ENCODE measurements around the gene CPSF3. TPM values are rescaled to one million over a fixed set of nuclear protein-coding genes. Genes with fewer than 3 reads are reported as not detected.

CPSF3 gene
- total and polyA plus RNA-seq, 2 of the 8 experiments (the other 6 are each of a cell fraction or from before 2014, with no cell fraction given), result 44.5 to 93.3 TPM

DNA sequence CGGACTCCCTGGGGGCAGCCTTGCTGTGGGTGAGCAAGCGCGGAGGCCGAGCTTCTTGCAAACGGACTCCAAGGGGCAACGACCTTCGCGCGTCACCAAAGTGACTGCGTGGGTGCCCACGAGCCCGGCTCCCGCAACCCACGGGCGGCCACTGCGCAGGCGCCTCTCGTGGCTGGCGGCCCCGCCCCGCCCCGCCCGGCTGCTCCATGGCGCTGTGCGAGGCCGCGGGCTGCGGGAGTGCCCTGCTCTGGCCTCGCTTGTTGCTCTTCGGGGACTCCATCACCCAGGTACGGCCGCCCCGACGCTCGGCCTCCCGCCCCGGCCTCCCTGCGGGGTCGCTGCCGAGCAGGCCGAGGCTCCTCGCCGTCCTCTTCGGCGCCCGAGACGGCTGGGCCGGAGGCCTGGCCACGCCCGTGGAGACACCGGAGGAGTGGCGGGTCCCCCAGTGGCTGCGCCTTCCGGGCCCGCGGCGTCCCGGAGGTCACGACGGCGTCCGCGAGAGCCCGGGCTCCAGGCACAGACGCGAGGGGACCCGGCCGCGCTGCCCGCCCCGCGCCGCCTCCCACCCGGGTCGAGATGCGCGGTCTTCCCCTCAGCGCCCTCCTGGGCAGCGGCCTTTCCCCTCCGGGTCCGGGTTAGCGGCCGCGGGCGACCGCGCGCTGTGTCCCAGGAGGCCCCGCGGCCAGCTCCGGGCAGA is 51.1 kb downstream of the CPSF3 start, which contains the start of gene IAH1:
IAH1 (plus strand) TSS at position 191 of the 697 bp plus-strand sequence; CDS start at position 207, 16 bp downstream.
- H3K56ac ChIP-seq (replicated peaks; ENCODE audit: insufficient read length, low read depth, low read length), result no peak within 1 kb of the TSS
- H2BK120ac ChIP-seq (replicated peaks; ENCODE audit: low read depth, low read length), result no peak within 1 kb of the TSS
- WGBS, 2 experiments (ENCODE audit: extremely low coverage in 1 of 2, insufficient coverage in 1 of 2, insufficient read length in 1 of 2, insufficient replicate concordance in 2 of 2, low coverage in 1 of 2, low lambda C conversion rate in 2 of 2, missing lambda C conversion rate in 1 of 2), result 47% methylated on average over 55 of the region's 91 CpGs; no CpG with 5 or more reads in 1 of the 2 experiments
- H4K8ac ChIP-seq (ENCODE audit: extremely low read depth, insufficient read depth, low read length), result peak within 1 kb of the TSS; percentile 28
- TF ChIP-seq PHF8 (conservative IDR thresholded peaks at IDR 0.05; ENCODE audit: low read depth, low read length) (0 out of 2 replicates have a peak, but pooled peaks have one; percentile 16), CHD2 (IDR thresholded peaks at IDR 0.05; ENCODE audit: low read length) (no peak), KDM4A (IDR thresholded peaks at IDR 0.05; ENCODE audit: low read depth, low read length, severe bottlenecking) (peak; percentile 15)
- peak within 1 kb of the TSS; percentile 60; the same call in 1 of the 2 replicates for H2BK12ac ChIP-seq (ENCODE audit: low read depth, low read length)
- H2BK20ac ChIP-seq (ENCODE audit: low read length), result no peak within 1 kb of the TSS
- ChIA-PET POLR2A (ENCODE audit: partially characterized antibody) (interaction anchor here (0.8 to 2.9 kb wide), 4 partner anchors 8 to 156 kb away, joined by 3 to 12 read pairs (median 6); partner anchors contain the start of genes ADAM17 and YWHAQ), CTCF (ENCODE audit: partially characterized antibody) (interaction anchor here (0.9 to 1.7 kb wide), 2 partner anchors 295 to 331 kb away, joined by 5 to 6 read pairs; no protein-coding TSS in a partner anchor)
- H3K4me2 ChIP-seq (ENCODE audit: insufficient read depth in 1 of 2, low read depth in 2 of 2, low read length in 2 of 2), result peak within 1 kb of the TSS; percentile 55 to 65
- H3K14ac ChIP-seq (ENCODE audit: insufficient read length), result no peak within 1 kb of the TSS
- H3K79me2 ChIP-seq (ENCODE audit: control insufficient read depth in 1 of 2, insufficient read depth in 2 of 2, low read length in 2 of 2), result no peaks in the 10 kb centered on the region
- no peak within 1 kb of the TSS for H3K27ac ChIP-seq (ENCODE audit: low read depth, low read length)
- H3K9ac ChIP-seq (replicated peaks in 1 of 4; ENCODE audit: extremely low read depth in 1 of 4, low read depth in 3 of 4, low read length in 3 of 4), result peak within 1 kb of the TSS in 3 of 4 experiments; percentile 25 to 67 (median 48); a peak in 5 of 7 replicates
- H3K9me3 ChIP-seq (ENCODE audit: insufficient read depth in 2 of 2, low read depth in 1 of 2, low read length in 1 of 2), result peaks cover 5% of the 10 kb centered on the region in 2 experiments; a peak in 3 of 4 replicates
- H3K4me1 ChIP-seq (replicated peaks in 1 of 4; ENCODE audit: control insufficient read depth in 3 of 4, insufficient read depth in 4 of 4, low read length in 3 of 4), result peaks cover 0 to 4% (median 2%) of the 10 kb centered on the region in 4 experiments; a peak in 2 of 7 replicates
- H3K4me3 ChIP-seq (ENCODE audit: extremely low read depth in 1 of 4, insufficient read depth in 2 of 4, low read depth in 3 of 4, low read length in 4 of 4), result peak within 1 kb of the TSS; percentile 29 to 64 (median 50)
- H2BK15ac ChIP-seq (ENCODE audit: low read length), result no peak within 1 kb of the TSS
- H3K4ac ChIP-seq (replicated peaks; ENCODE audit: insufficient read length, low read depth, low read length), result no peak within 1 kb of the TSS
- 0 out of 2 replicates have a peak within 1 kb of the TSS, but pooled peaks have one; percentile 1 for H2BK5ac ChIP-seq (ENCODE audit: low read depth, low read length)
- DNase-seq (ENCODE audit: low read depth in 1 of 2, low spot score in 2 of 2), result peak in 1 of 2 experiments; percentile 54
- no peak within 1 kb of the TSS for H4K91ac ChIP-seq (replicated peaks; ENCODE audit: insufficient read length, low read length)
- no peaks in the 10 kb centered on the region for H3K79me1 ChIP-seq (ENCODE audit: low read depth, low read length)
- H3K18ac ChIP-seq (ENCODE audit: extremely low read depth, low read length), result no peak within 1 kb of the TSS; the same call in 1 of the 2 replicates
- H3K23ac ChIP-seq (ENCODE audit: insufficient read length), result no peak within 1 kb of the TSS
- no peak for FAIRE-seq
- H3K27me3 ChIP-seq (replicated peaks in 1 of 4; ENCODE audit: control insufficient read depth in 3 of 4, extremely low read depth in 1 of 4, insufficient read depth in 3 of 4, low read length in 3 of 4), result peaks cover 0 to 2% (median 0%) of the 10 kb centered on the region in 4 experiments; a peak in 2 of 7 replicates
- H3K23me2 ChIP-seq (ENCODE audit: low read depth, low read length), result peaks cover 11% of the 10 kb centered on the region
- H2AK5ac ChIP-seq (ENCODE audit: low read depth, low read length), result no peak within 1 kb of the TSS
- H3K36me3 ChIP-seq (ENCODE audit: control insufficient read depth in 2 of 4, insufficient read depth in 4 of 4, low read length in 3 of 4), result peaks cover 5 to 20% (median 11%) of the 10 kb centered on the region in 4 experiments; a peak in 7 of 8 replicates
- no peaks in the 10 kb centered on the region for H4K20me1 ChIP-seq (replicated peaks in 1 of 2; ENCODE audit: control insufficient read depth in 1 of 2, insufficient read depth in 2 of 2, low read length in 2 of 2)
- no peak within 1 kb of the TSS for H4K5ac ChIP-seq (ENCODE audit: insufficient read length, low read depth, low read length)
- peak within 1 kb of the TSS; percentile 34; the same call in 1 of the 2 replicates for H2AFZ ChIP-seq (ENCODE audit: low read length)
